ENCODE data around the gene ISCU. TPM values are rescaled to one million over a fixed set of nuclear protein-coding genes. Genes with fewer than 3 reads are reported as not detected.
"Not testable (repeated sequence)": the region's sequence is repeated elsewhere in the genome, so short reads cannot be mapped to it uniquely, and the experiment has no call there.

Gene ISCU
- total RNA-seq, 1 donor from 2014 or later = 55.5 TPM

- H3K27ac Mint-ChIP-seq (ENCODE audit: unreplicated experiment) = peak overlapping the region; percentile 27
- H3K4me1 Mint-ChIP-seq = peaks cover 5% of the 10 kb centered on the region
These were observed 25.4 kb downstream of the ISCU start for GRCh38 chr12:108587826-108588225.

DNA sequence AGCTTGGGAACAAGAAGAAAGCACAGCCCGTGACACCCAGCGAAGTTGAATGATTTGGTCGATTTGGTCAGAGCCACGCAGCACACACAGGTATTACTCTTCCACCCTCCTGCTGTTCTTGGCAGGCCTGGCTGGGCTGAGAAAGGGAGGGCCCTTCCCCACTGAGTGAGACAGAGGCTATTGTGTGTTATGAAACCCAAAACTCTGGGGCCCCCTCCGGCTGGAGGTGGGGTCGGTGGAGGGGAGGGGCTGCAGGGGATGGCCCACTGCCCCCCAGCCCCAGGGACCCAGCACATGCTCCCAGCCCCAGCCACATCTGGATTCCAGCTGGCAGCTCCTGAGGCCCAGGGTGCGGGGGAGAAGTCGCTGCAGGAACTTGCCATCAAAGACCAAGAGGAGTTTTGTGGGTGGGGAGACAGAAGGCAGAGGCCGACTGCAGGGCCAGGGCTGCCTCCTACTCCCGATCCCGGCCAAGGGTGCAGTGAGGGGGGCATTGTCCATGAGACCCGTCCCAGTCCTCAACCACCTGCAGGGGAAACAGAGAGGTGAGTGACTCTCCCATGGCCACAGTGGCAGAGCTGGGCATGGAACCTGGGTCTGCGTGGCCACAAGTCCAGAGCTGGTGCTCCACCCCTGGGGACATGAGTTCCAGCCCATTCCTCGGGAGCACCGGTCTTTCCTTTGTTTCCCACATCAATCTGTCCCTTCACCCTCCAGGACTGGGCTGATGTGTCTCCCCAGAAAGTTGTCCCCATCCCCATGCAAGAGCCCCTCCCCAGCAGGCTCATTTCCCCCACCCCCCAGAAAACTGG lies 26.8 kb downstream of the ISCU start:
- no peak for TF ChIP-seq CTCF (conservative IDR thresholded peaks at IDR 0.05)
- H3K36me3 Mint-ChIP-seq (ENCODE audit: low read depth) = no peaks in the 10 kb centered on the region
- H3K4me1 Mint-ChIP-seq = peaks cover 5% of the 10 kb centered on the region
- no peak for DNase-seq (ENCODE audit: low read depth, low spot score)
- no peaks in the 10 kb centered on the region for H3K9me3 Mint-ChIP-seq
- no peak overlapping the region for H3K4me3 Mint-ChIP-seq
- H3K27me3 Mint-ChIP-seq (ENCODE audit: low read depth) = no peaks in the 10 kb centered on the region
- H3K27ac Mint-ChIP-seq (ENCODE audit: unreplicated experiment) = peak overlapping the region; percentile 58

More at GRCh38 chr12:108587826-108588225, 25.4 kb downstream of the ISCU start:
- no peaks in the 10 kb centered on the region for H3K9me3 Mint-ChIP-seq
- no peak overlapping the region for H3K4me3 Mint-ChIP-seq
- no peak for DNase-seq (ENCODE audit: low read depth, low spot score)
- no peaks in the 10 kb centered on the region for H3K27me3 Mint-ChIP-seq (ENCODE audit: low read depth)
- no peak for TF ChIP-seq CTCF (conservative IDR thresholded peaks at IDR 0.05)
- no peaks in the 10 kb centered on the region for H3K36me3 Mint-ChIP-seq (ENCODE audit: low read depth)

DNA sequence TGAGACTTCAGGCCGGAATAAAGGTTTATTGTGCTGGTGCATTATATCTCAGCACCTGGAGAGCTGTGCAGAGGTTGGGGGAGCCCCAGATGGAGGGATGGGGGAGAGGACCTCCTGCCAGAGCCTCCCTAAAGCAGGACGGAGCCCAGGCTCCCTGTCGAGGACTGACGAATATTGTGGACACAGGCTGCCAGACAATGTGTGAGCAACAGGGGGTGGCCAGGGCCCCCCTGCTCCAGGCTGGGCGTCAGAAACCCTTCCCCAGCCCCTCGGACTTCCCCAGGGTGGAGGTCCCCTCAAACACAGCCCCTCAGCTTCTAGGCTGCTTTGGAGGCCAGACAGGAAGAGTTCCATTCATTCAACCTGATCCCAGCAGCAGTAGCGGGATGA lies 27.4 kb downstream of the ISCU start:
- TF ChIP-seq CTCF (conservative IDR thresholded peaks at IDR 0.05) = no peak
- no peak for DNase-seq (ENCODE audit: low read depth, low spot score)
- Mint-ChIP-seq H3K36me3 (ENCODE audit: low read depth) (no peaks in the 10 kb centered on the region), H3K4me3 (no peak overlapping the region), H3K27me3 (ENCODE audit: low read depth) (no peaks in the 10 kb centered on the region), H3K4me1 (peaks cover 5% of the 10 kb centered on the region), H3K27ac (ENCODE audit: unreplicated experiment) (no peak overlapping the region), H3K9me3 (no peaks in the 10 kb centered on the region)

DNA sequence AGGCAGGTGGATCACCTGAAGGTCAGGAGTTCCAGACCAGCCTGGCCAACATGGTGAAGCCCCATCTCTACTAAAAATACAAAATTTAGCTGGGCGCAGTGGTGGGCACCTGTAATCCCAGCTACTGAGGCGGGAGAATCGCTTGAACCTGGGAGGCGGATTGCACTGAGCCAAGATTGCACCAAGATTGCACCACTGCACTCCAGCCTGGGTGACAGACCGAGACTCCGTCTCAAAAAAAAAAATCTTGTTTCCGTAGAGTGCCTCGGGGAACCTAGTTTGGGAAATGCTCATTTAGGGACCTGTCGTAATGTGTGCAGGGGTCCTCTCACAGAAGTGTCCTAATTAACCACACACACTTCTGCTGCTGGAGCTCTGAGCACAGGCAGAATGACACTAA lies 28.1 kb downstream of the ISCU start:
- not testable (repeated sequence) for H3K27ac Mint-ChIP-seq (ENCODE audit: unreplicated experiment); H3K36me3 Mint-ChIP-seq (ENCODE audit: low read depth); H3K9me3 Mint-ChIP-seq

GRCh38 chr12:108591267-108591980 lies 29.0 kb downstream of the ISCU start:
- no peaks in the 10 kb centered on the region for H3K9me3 Mint-ChIP-seq
- H3K27ac Mint-ChIP-seq (ENCODE audit: unreplicated experiment) = no peak overlapping the region
- DNase-seq (ENCODE audit: low read depth, low spot score) = no peak
- TF ChIP-seq CTCF (conservative IDR thresholded peaks at IDR 0.05) = no peak
- H3K4me1 Mint-ChIP-seq = peaks cover 5% of the 10 kb centered on the region
- H3K4me3 Mint-ChIP-seq = no peak overlapping the region
- H3K36me3 Mint-ChIP-seq (ENCODE audit: low read depth) = no peaks in the 10 kb centered on the region
- H3K27me3 Mint-ChIP-seq (ENCODE audit: low read depth) = no peaks in the 10 kb centered on the region

More for the DNA sequence above, 28.1 kb downstream of the ISCU start:
- H3K4me3 Mint-ChIP-seq; H3K27me3 Mint-ChIP-seq (ENCODE audit: low read depth); DNase-seq (ENCODE audit: low read depth, low spot score); H3K4me1 Mint-ChIP-seq: not testable (repeated sequence)

Data from neural crest cell (in vitro differentiated cells).